ENCODE data around the gene MAP3K13.

GRCh38 chr3:185439745-185440466 is 77.0 kb downstream of the MAP3K13 start:
- TF ChIP-seq CTCF (IDR thresholded peaks at IDR 0.05) (no peak), POLR2A (IDR thresholded peaks at IDR 0.05) (no peak)

Data from uterus (tissue), 2 donors.